ENCODE data around the gene WNT5A. TPM values are rescaled to one million over a fixed set of nuclear protein-coding genes. Genes with fewer than 3 reads are reported as not detected.
"Not testable (repeated sequence)": the region's sequence is repeated elsewhere in the genome, so short reads cannot be mapped to it uniquely, and the experiment has no call there.

WNT5A gene
- total and polyA plus RNA-seq, 2 donors (not counting 1 experiment from before 2014, with no cell fraction given) = 117 to 224 TPM

GRCh38 chr3:55505102-55505501, 18.0 kb upstream of the WNT5A start:
- not testable (repeated sequence) for H3K36me3 ChIP-seq (ENCODE audit: control insufficient read depth, insufficient read depth, low read length); H3K27me3 ChIP-seq (ENCODE audit: control insufficient read depth, insufficient read depth, low read length); H3K79me2 ChIP-seq (ENCODE audit: control insufficient read depth, insufficient read depth, low read length); H2AFZ ChIP-seq (ENCODE audit: low read length); H3K9ac ChIP-seq (ENCODE audit: insufficient read depth, low read length); H3K9me3 ChIP-seq (ENCODE audit: control insufficient read depth, insufficient read depth, low read depth, low read length); H4K20me1 ChIP-seq (ENCODE audit: control insufficient read depth, extremely low read depth, insufficient read depth, low read length); H3K4me3 ChIP-seq (replicated peaks in 1 of 4; ENCODE audit: control extremely low read depth in 1 of 4, insufficient read depth in 1 of 4, low read depth in 3 of 4, low read length in 4 of 4); H3K4me1 ChIP-seq (ENCODE audit: control insufficient read depth, extremely low read depth, insufficient read depth, low read length); H3K4me2 ChIP-seq (ENCODE audit: extremely low read depth, insufficient read depth, low read length); H3K27ac ChIP-seq (ENCODE audit: insufficient read depth, low read length)
- peak; percentile 33 to 36 for DNase-seq (ENCODE audit: low read depth in 2 of 2)
- TF ChIP-seq, protein P1, sequence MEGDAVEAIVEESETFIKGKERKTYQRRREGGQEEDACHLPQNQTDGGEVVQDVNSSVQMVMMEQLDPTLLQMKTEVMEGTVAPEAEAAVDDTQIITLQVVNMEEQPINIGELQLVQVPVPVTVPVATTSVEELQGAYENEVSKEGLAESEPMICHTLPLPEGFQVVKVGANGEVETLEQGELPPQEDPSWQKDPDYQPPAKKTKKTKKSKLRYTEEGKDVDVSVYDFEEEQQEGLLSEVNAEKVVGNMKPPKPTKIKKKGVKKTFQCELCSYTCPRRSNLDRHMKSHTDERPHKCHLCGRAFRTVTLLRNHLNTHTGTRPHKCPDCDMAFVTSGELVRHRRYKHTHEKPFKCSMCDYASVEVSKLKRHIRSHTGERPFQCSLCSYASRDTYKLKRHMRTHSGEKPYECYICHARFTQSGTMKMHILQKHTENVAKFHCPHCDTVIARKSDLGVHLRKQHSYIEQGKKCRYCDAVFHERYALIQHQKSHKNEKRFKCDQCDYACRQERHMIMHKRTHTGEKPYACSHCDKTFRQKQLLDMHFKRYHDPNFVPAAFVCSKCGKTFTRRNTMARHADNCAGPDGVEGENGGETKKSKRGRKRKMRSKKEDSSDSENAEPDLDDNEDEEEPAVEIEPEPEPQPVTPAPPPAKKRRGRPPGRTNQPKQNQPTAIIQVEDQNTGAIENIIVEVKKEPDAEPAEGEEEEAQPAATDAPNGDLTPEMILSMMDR (conservative IDR thresholded peaks at IDR 0.05 in 1 of 2, IDR thresholded peaks at IDR 0.05 in 1 of 2; ENCODE audit: low read depth in 1 of 2, low read length in 2 of 2) = peak; percentile 26 to 34

DNA sequence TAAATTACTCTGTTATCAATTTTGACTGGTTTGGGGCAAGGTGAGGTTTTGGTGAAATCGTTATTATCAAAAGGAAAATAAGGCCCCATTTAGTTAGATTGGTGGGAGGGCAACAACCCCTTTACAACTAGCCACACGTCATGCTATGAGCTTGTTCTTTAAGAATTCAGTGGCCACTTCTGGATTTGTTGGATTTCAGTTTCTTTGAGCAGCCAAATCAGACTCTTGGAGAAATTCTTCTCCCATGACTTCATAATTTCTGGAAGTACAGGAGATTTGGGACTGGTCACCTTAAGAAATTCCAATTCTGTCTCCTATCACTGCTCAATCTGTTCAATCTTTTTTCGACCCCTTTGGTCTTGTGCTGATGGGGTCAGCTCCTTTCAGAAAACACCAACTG, 14.8 kb upstream of the WNT5A start:
- Histone ChIP-seq H3K9me3 (ENCODE audit: control insufficient read depth, insufficient read depth, low read depth, low read length) (no peaks in the 10 kb centered on the region), H3K36me3 (ENCODE audit: control insufficient read depth, insufficient read depth, low read length) (no peaks in the 10 kb centered on the region), H3K27me3 (ENCODE audit: control insufficient read depth, insufficient read depth, low read length) (no peaks in the 10 kb centered on the region), H3K4me3 (replicated peaks in 1 of 4; ENCODE audit: control extremely low read depth in 1 of 4, insufficient read depth in 1 of 4, low read depth in 3 of 4, low read length in 4 of 4) (no peak overlapping the region), H2AFZ (ENCODE audit: low read length) (no peak overlapping the region), H3K79me2 (ENCODE audit: control insufficient read depth, insufficient read depth, low read length) (no peaks in the 10 kb centered on the region), H3K9ac (ENCODE audit: insufficient read depth, low read length) (no peak overlapping the region), H3K4me1 (ENCODE audit: control insufficient read depth, extremely low read depth, insufficient read depth, low read length) (no peaks in the 10 kb centered on the region), H4K20me1 (ENCODE audit: control insufficient read depth, extremely low read depth, insufficient read depth, low read length) (no peaks in the 10 kb centered on the region), H3K4me2 (ENCODE audit: extremely low read depth, insufficient read depth, low read length) (no peak overlapping the region), H3K27ac (ENCODE audit: insufficient read depth, low read length) (no peak overlapping the region)
- DNase-seq (ENCODE audit: low read depth in 2 of 2) = peak in 1 of 2 donors; percentile 90
- TF ChIP-seq, protein P1 (conservative IDR thresholded peaks at IDR 0.05 in 1 of 2, IDR thresholded peaks at IDR 0.05 in 1 of 2; ENCODE audit: low read depth in 1 of 2, low read length in 2 of 2) = no peak
- TF ChIP-seq EZH2 (IDR thresholded peaks at IDR 0.05; ENCODE audit: low read length, missing control alignments) = no peak

GRCh38 chr3:55500555-55501330, 13.6 kb upstream of the WNT5A start:
- TF ChIP-seq EZH2 (IDR thresholded peaks at IDR 0.05; ENCODE audit: low read length, missing control alignments) = no peak
- TF ChIP-seq, protein P1 (conservative IDR thresholded peaks at IDR 0.05 in 1 of 2, IDR thresholded peaks at IDR 0.05 in 1 of 2; ENCODE audit: low read depth in 1 of 2, low read length in 2 of 2) = no peak
- H3K27ac ChIP-seq (ENCODE audit: insufficient read depth, low read length) = no peak overlapping the region
- DNase-seq (ENCODE audit: low read depth in 2 of 2) = peak in 1 of 2 donors; percentile 87

More at GRCh38 chr3:55500555-55501330, 13.6 kb upstream of the WNT5A start:
- no peak overlapping the region for H3K4me2 ChIP-seq (ENCODE audit: extremely low read depth, insufficient read depth, low read length)
- no peaks in the 10 kb centered on the region for H3K36me3 ChIP-seq (ENCODE audit: control insufficient read depth, insufficient read depth, low read length)
- no peaks in the 10 kb centered on the region for H3K9me3 ChIP-seq (ENCODE audit: control insufficient read depth, insufficient read depth, low read depth, low read length)
- H3K4me3 ChIP-seq (replicated peaks in 1 of 4; ENCODE audit: control extremely low read depth in 1 of 4, insufficient read depth in 1 of 4, low read depth in 3 of 4, low read length in 4 of 4) = no peak overlapping the region
- no peak overlapping the region for H2AFZ ChIP-seq (ENCODE audit: low read length)
- H3K9ac ChIP-seq (ENCODE audit: insufficient read depth, low read length) = no peak overlapping the region
- H3K79me2 ChIP-seq (ENCODE audit: control insufficient read depth, insufficient read depth, low read length) = no peaks in the 10 kb centered on the region
- no peaks in the 10 kb centered on the region for H3K27me3 ChIP-seq (ENCODE audit: control insufficient read depth, insufficient read depth, low read length)
- H4K20me1 ChIP-seq (ENCODE audit: control insufficient read depth, extremely low read depth, insufficient read depth, low read length) = no peaks in the 10 kb centered on the region
- no peaks in the 10 kb centered on the region for H3K4me1 ChIP-seq (ENCODE audit: control insufficient read depth, extremely low read depth, insufficient read depth, low read length)
